Uterus (tissue), 4 donors: ENCODE results near the gene MAGOHB. TPM values are rescaled to one million over a fixed set of nuclear protein-coding genes. Genes with fewer than 3 reads are reported as not detected.

ENCODE experiments used
- DNase-seq, 2 donors: peaks; one replicate each; pipeline ENCODE4 v3.0.0-alpha.2; 2019 to 2020
- H3K27ac ChIP-seq, 2 donors: fragments of 200-600 bp; sonication (generic); 1 replicate in 1 of 2; 2 replicates in 1 of 2; pipeline ENCODE4 v1.5.1; 2016 to 2018
- H3K27me3 ChIP-seq, 2 donors: fragments of 200-600 bp; sonication (generic); one replicate each; pipeline ENCODE4 v1.5.1; 2018 to 2019; ENCODE audit warnings: control low read depth in 1 of 2
- H3K36me3 ChIP-seq, 2 donors: fragments of 200-600 bp; sonication (generic); one replicate each; pipeline ENCODE4 v1.5.1; 2019; ENCODE audit warnings: control low read depth in 1 of 2
- H3K4me1 ChIP-seq, 2 donors: fragments of 200-600 bp; sonication (generic); one replicate each; pipeline ENCODE4 v1.5.1; 2018 to 2019; ENCODE audit warnings: control low read depth in 1 of 2
- H3K4me3 ChIP-seq, 2 donors: fragments of 200-600 bp; sonication (generic); 1 replicate in 1 of 2; 2 replicates in 1 of 2; pipeline ENCODE4 v1.5.1; 2018 to 2019; ENCODE audit warnings: mild to moderate bottlenecking in 1 of 2
- H3K9me3 ChIP-seq, 2 donors: fragments of 200-600 bp; sonication (generic); one replicate each; pipeline ENCODE4 v1.5.1; 2019; ENCODE audit warnings: control low read depth in 1 of 2
- CTCF ChIP-seq, 4 experiments: fragments of 200-600 bp in 2 of 4; fragments of 450-650 bp in 2 of 4; sonication (generic) in 2 of 4; IDR thresholded peaks; one replicate each; pipeline ENCODE4 v1.5.1; 2016 to 2019; ENCODE audit warnings: antibody characterized with exemption in 4 of 4, mild to moderate bottlenecking in 2 of 4, moderate library complexity in 1 of 4
- POLR2A ChIP-seq, 2 donors: fragments of 450-650 bp; IDR thresholded peaks; one replicate each; pipeline ENCODE4 v1.6.1; 2016; ENCODE audit warnings: antibody characterized with exemption in 2 of 2, mild to moderate bottlenecking in 1 of 2, moderate library complexity in 1 of 2
- intact Hi-C: fragments of 100-400 bp; cut with DNase I; formaldehyde crosslinking; loops from one replicate; pipeline ENCODE4 v1.15.1; 2023; ENCODE audit warnings: low total_unique reads
- total RNA-seq, 4 donors: library from RNA; depleted of rRNA in 3 of 4; stranded (reverse); fragments of >200 nt in 3 of 4; gene quantifications; one replicate each; pipeline versions ENCODE4 v1.1.0 to v1.2.4, GENCODE V29; 2014 to 2023
- donor health status: DM: yes; HTN: yes; CAD: no.

MAGOHB gene
- total RNA-seq, 4 donors from 2014 or later = 21.0 to 55.3 (median 24.1) TPM

- Histone ChIP-seq H3K27ac (no peak overlapping the region), H3K4me1 (no peaks in the 10 kb centered on the region), H3K4me3 (no peak overlapping the region), H3K27me3 (no peaks in the 10 kb centered on the region), H3K9me3 (no peaks in the 10 kb centered on the region), H3K36me3 (no peaks in the 10 kb centered on the region)
- TF ChIP-seq POLR2A (IDR thresholded peaks at IDR 0.05) (no peak), CTCF (IDR thresholded peaks at IDR 0.05) (no peak)
- DNase-seq = no peak
- intact Hi-C loops = no loop called here
Measured at GRCh38 chr12:10635306-10635705, 21.9 kb upstream of the MAGOHB start.

DNA sequence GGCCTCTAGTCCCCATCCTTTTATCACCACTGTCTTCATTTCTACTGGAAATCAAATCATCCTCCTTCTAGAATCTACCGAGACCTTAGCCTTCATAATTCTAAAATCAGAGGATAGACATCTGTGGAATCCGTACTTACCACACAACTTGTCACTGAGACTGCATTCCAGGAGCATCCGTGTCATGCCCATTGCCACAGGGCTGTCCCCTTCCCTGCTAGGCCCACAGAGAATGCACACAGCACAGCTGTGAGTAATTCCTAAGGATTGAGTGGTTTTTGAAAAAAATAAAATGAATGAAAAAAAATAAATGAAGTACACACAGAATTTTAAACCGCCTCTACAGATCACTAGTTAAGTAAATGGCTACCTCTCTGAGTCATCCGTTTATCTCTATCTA is 21.0 kb upstream of the MAGOHB start:
- DNase-seq = no peak
- H3K4me3 ChIP-seq = no peak overlapping the region
- intact Hi-C loops = no loop called here
- H3K27ac ChIP-seq = no peak overlapping the region
- H3K27me3 ChIP-seq = no peaks in the 10 kb centered on the region
- H3K36me3 ChIP-seq = no peaks in the 10 kb centered on the region
- H3K4me1 ChIP-seq = no peaks in the 10 kb centered on the region
- TF ChIP-seq CTCF (IDR thresholded peaks at IDR 0.05) = no peak
- TF ChIP-seq POLR2A (IDR thresholded peaks at IDR 0.05) = no peak
- no peaks in the 10 kb centered on the region for H3K9me3 ChIP-seq

DNA sequence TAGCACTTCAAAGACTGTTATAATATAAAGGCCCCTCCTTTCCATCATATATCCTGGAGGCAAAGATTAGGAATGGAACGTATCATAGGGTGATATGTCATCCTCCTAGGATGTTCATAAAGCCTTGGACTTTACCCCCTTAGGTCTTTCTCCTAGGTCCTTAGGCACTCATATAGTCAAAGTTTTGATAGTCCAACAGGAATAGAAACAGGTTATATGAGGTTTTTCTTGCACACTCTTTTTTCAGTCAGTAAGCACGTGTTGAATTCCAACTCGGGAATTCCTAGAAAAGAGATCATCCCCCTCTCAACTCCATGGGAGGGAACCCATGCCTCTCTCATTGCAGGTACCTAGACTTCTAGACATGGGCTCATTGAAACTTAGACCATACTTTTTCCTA is 20.1 kb upstream of the MAGOHB start:
- Histone ChIP-seq H3K36me3 (no peaks in the 10 kb centered on the region), H3K27ac (no peak overlapping the region), H3K27me3 (no peaks in the 10 kb centered on the region), H3K4me1 (no peaks in the 10 kb centered on the region), H3K9me3 (no peaks in the 10 kb centered on the region), H3K4me3 (no peak overlapping the region)
- DNase-seq = no peak
- intact Hi-C loops = no loop called here
- no peak for TF ChIP-seq POLR2A (IDR thresholded peaks at IDR 0.05)
- TF ChIP-seq CTCF (IDR thresholded peaks at IDR 0.05) = no peak

- intact Hi-C loops = no loop called here
- H3K27ac ChIP-seq = no peak overlapping the region
- H3K4me3 ChIP-seq = no peak overlapping the region
Measured at GRCh38 chr12:10632226-10632625, 18.8 kb upstream of the MAGOHB start.

GRCh38 chr12:10624605-10625004 is 11.2 kb upstream of the MAGOHB start:
- no peaks in the 10 kb centered on the region for H3K4me1 ChIP-seq
- no peak overlapping the region for H3K4me3 ChIP-seq
- H3K9me3 ChIP-seq = no peaks in the 10 kb centered on the region
- intact Hi-C loops = no loop called here
- H3K27ac ChIP-seq = no peak overlapping the region
- no peak for TF ChIP-seq POLR2A (IDR thresholded peaks at IDR 0.05)
- TF ChIP-seq CTCF (IDR thresholded peaks at IDR 0.05) = no peak
- DNase-seq = no peak
- H3K36me3 ChIP-seq = no peaks in the 10 kb centered on the region
- no peaks in the 10 kb centered on the region for H3K27me3 ChIP-seq

More at GRCh38 chr12:10632226-10632625, 18.8 kb upstream of the MAGOHB start:
- DNase-seq = no peak
- Histone ChIP-seq H3K27me3 (no peaks in the 10 kb centered on the region), H3K36me3 (no peaks in the 10 kb centered on the region), H3K4me1 (no peaks in the 10 kb centered on the region), H3K9me3 (no peaks in the 10 kb centered on the region)
- TF ChIP-seq POLR2A (IDR thresholded peaks at IDR 0.05) = no peak
- TF ChIP-seq CTCF (IDR thresholded peaks at IDR 0.05) = no peak
